Activated CD8-positive, alpha-beta memory T cell treated with anti-CD3 and anti-CD28 coated beads, Interleukin-2, amount 50 U/mL, for 4 hours (primary cell): ENCODE measurements around the gene SLC17A9.
"Not testable (repeated sequence)": the region's sequence is repeated elsewhere in the genome, so short reads cannot be mapped to it uniquely, and the experiment has no call there.

Source experiments
- DNase-seq: peaks from one replicate; pipeline ENCODE4 v3.0.0-alpha.2; 2020

SLC17A9 gene

GRCh38 chr20:62957136-62958117, 4.9 kb downstream of the SLC17A9 start:
- no peak for DNase-seq

- DNase-seq = no peak
Observed at GRCh38 chr20:62958388-62959100, 6.0 kb downstream of the SLC17A9 start.

DNA sequence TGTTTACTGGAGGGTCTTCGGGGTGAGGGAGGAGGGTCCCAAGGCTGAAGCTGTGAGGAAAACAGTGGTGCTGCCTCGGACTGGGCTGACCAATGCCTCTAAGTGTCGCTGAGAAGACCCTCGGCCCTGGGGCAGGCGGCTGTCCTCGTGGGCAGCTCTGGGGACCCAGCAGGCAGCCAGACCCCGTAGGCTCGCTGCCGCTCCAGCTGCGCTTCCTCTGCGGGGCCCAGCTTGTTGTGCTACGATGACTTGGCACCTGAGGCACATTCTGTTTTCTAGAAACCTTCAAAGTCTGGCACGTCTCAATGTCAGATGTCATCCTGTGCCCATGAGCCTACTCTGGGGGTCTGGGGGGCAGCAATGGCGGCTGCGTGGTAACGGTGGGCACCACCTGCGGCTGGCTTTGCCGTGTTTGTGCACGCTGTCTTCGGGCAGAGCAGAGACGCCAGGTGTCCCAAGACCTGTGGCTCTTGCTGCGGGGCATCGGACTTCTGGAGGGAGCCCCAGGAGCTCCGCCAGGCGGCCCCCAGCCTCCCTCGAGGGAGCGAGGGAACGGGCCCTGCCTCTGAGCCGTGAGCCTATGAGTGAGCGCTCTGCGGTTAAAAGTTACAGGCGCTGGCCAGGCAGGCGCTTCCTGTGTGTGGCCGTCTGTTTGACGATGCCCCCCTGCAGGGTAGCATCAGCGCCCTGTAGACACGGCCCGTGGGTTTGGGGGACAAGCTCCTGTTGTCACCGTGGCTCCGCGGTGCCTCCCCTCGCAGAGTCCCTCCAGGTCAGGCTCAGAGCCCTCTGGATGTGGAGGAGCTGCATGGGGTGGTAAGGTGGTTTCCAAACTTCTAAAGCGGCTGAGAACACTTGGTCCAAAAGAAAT, 6.8 kb downstream of the SLC17A9 start:
- DNase-seq = no peak

DNA sequence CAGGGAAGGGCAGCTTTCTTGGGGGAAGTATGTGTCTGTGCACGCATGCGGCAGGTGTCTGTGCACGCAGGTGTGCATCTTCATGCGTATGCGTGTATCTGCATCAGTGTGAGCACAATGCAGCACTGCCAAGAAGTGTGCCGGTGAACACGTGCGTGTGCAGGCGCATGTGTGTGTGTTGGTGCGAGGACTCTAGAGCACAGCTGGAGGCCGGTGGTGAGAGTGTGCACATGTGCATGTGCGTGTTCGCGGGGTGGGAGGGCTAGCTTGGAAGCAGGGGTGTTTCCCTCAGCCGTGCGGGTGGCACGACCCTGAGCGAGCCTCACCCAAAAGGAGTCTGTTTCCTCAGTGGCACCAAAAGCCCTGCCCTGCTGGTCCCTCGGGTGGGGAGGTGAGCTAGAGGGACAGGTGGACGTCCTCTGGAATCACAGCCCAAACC, 7.5 kb downstream of the SLC17A9 start:
- no peak for DNase-seq

GRCh38 chr20:62960446-62961309, 8.2 kb downstream of the SLC17A9 start:
- DNase-seq = not testable (repeated sequence)

- DNase-seq = no peak
Observed at GRCh38 chr20:62961310-62961783, 8.8 kb downstream of the SLC17A9 start.

DNA sequence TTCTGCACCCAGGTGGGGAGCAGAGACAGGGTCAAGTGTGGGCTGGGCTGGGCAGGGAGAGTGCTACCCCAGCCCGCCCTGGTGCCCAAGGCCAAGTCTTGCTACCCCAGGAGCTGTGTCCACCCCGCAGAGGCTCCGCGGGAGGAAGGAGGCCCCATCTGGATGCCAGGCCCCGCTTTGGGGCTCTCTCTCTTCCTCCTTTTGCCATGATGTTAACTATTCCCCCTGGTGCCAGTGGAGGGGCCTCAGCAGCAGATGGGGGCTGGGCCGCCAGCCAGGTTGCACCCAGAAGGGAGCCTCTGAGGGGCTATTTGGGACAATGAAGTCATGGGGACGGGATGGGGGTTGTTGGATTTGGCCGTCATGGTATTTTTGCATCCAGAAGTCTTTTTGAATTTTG, 9.3 kb downstream of the SLC17A9 start:
- DNase-seq = no peak

DNA sequence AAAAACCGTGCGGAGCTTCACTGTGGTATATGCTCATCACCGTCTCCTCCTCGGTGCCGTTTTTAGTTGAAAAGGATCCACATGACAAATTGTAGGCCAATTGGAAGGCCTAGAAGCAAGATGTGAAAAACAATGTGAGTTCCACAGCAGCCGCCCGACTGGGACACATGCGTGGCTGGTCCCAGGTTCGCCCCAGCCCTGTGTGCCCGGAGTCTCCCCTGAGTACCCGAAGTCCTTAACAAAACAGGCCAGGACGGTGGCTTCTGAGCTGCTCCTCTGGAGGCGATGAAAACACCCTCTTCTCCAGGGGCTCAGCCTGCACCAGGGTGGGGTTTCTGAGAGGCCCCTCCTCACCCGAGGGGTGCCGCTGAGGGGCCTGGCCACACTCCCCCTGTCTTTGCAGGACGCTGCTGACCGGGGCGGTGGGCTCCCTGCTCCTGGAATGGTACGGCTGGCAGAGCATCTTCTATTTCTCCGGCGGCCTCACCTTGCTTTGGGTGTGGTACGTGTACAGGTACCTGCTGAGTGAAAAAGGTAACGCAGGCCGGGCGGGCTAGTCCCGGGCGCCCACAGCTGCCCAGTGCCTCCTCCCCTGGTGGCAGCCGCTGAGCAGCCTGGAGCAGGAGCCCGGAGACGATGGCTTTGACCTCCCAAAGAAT, 9.8 kb downstream of the SLC17A9 start:
- no peak for DNase-seq

GRCh38 chr20:62962891-62963613, 10.5 kb downstream of the SLC17A9 start:
- DNase-seq = no peak

DNA sequence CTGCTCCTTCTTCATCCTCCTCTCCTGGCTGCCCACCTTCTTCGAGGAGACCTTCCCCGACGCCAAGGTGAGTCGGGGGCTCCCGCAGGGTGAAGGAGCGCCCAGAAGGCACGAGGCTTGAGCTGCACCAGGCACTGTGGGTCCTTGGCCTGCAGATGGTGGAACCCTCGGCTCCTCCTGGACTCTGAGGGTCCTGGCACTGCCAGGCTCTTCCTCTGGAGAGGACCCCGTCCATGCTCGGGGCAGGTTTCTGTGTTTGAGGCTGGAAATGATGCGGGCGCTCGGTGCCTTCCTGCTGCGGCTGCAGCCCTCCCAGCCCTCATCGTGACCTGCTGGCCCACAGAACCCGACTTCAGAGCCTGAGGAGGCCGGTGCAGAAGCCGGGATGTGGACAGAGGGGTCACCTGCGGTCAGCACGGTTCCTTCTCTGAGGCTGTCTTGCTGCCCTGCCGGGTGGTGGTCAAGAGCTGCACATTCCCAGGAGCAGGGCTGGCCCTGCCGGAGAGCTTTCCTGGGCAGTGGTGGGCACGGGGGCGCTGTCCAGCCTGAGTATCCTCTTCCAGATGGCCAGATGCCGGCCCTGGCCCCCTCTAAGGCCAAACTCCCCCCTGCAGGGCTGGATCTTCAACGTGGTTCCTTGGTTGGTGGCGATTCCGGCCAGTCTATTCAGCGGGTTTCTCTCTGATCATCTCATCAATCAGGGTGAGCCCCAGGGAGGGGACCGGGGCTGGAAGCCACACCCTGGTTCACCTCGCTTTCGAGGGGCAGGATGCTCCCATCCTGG, 11.3 kb downstream of the SLC17A9 start:
- no peak for DNase-seq

GRCh38 chr20:62964700-62965099, 12.2 kb downstream of the SLC17A9 start:
- DNase-seq = no peak

GRCh38 chr20:62965363-62965771, 12.9 kb downstream of the SLC17A9 start:
- DNase-seq = no peak

- DNase-seq = no peak
Observed at GRCh38 chr20:62966212-62967148, 14.0 kb downstream of the SLC17A9 start.

DNA sequence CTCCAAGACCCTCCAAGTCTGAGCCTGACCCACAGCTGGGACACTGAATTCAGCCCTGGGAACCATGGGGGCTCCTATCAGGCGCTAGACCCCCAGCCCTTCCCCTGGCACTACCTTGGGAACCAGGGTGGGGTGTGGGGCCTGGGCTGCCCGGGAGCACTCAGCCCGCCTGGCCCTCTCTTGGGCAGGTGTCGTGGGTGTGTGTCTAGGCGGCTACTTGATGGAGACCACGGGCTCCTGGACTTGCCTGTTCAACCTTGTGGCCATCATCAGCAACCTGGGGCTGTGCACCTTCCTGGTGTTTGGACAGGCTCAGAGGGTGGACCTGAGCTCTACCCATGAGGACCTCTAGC, 14.6 kb downstream of the SLC17A9 start:
- no peak for DNase-seq

DNA sequence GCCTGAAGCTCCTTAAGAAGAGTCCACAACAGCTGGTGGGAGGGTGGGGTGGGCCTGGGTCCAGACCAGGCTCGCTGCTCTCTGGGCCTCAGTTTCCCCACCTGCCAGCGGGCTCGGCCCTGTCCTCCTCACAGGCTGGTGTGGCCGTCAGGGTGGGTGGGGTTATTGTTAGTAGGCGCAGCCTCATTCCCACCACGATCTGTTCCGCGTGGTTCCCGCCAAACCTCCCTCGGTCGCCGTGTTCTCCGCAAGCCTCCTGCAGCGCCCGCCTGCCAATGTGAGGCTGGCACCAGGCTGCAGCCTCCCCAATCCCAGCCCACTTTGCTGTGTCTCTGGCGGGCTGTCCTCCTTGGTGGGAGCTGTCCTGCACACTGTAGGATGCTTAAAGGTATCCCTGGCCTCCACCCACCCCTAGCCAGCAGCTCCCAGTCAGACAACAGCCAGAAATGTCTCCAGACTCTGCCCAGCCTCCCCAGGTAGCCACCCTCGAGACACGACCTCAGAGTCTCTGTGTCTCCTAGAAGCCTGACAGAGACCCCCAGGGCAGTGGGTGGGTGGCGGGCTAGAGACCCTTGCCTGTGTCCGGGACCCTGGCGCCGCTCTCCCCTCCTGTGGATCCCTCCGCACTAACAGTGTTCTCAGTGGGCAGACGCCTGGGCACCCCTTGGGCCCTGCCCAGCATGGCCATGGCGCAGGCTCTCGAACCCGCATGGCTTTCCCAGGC, 15.3 kb downstream of the SLC17A9 start:
- no peak for DNase-seq

DNA sequence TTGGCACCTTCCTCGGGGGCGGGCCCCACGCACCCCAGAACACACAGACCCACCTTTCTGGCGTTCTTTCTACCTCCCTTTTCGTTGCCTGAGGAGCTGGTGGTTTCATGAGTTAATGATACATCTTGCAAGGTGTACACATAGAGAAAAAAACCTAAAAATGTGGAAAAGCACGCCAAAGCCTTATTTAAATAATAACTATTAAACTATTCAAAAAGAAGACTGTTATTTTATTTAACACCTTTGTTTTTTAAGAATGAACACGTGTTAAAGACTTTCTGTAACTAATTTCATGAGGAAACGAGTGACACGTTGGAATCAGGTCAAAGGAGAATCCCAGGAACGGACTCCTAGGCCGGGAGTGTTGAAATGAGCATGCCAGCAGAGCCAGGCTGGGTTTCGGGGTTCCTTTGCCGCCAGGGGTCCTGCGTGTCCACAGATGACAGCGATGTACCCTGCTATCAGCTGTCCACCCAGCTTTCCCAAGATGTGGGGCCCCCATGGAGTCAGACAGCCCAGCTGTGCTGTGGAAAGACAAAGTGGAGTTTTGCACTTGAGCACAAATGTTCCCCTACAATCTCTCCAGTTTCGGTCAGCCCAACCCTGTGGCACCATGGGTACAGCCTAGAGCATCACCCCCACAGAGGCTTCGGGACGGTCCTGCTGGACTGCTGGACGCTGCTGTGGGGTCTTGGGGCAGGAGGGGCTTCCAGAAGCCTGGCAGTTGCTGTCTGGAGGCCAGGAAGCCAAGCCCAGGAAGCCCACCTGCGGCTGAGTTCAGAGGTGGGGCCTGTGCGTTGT, 16.1 kb downstream of the SLC17A9 start:
- DNase-seq = no peak

GRCh38 chr20:62969179-62969760, 16.8 kb downstream of the SLC17A9 start:
- DNase-seq = no peak
